ENCODE results near the gene LITAF. TPM values are rescaled to one million over a fixed set of nuclear protein-coding genes. Genes with fewer than 3 reads are reported as not detected.

The LITAF gene
- total RNA-seq, 1 experiment from 2014 or later = 84.2 TPM

GRCh38 chr16:11635679-11636171 lies 49.0 kb upstream of the LITAF start:
- Histone ChIP-seq H3K9ac (ENCODE audit: low read length) (no peak overlapping the region), H3K79me2 (ENCODE audit: insufficient read depth, low read length) (no peaks in the 10 kb centered on the region), H3K27ac (ENCODE audit: low read depth, low read length) (no peak overlapping the region), H3K9me2 (ENCODE audit: insufficient read depth) (no peaks in the 10 kb centered on the region), H2AFZ (ENCODE audit: low read depth, low read length, poor library complexity, severe bottlenecking) (no peak overlapping the region), H3K9me3 (ENCODE audit: control insufficient read depth in 1 of 2, insufficient read depth in 1 of 2, low read depth in 1 of 2, low read length in 2 of 2) (no peaks in the 10 kb centered on the region), H3K4me1 (ENCODE audit: control insufficient read depth in 1 of 2, insufficient read depth in 2 of 2, low read length in 2 of 2) (peaks cover 20 to 25% of the 10 kb centered on the region in 2 experiments), H3K27me3 (ENCODE audit: insufficient read depth, low read length) (no peaks in the 10 kb centered on the region), H3K4me2 (ENCODE audit: low read length) (no peak overlapping the region), H3K4me3 (replicated peaks in 1 of 2; ENCODE audit: low read depth in 1 of 2, low read length in 2 of 2) (no peak overlapping the region), H4K20me1 (ENCODE audit: insufficient read depth) (no peaks in the 10 kb centered on the region), H3K36me3 (ENCODE audit: control insufficient read depth in 1 of 2, insufficient read depth in 2 of 2, low read length in 2 of 2) (no peaks in the 10 kb centered on the region)
- ATAC-seq = no peak
- ChIA-PET CTCF (interaction anchor here (1.0 kb wide), 1 partner anchor 228 kb away, joined by 3 read pairs; no protein-coding TSS in a partner anchor), POLR2A (interaction anchor here (1.1 kb wide), 1 partner anchor 9 kb away, joined by 5 read pairs; no protein-coding TSS in a partner anchor), RAD21 (ENCODE audit: low non-redundant PET in 1 of 2, low total read pairs in 2 of 2, uncharacterized antibody in 2 of 2, unreplicated experiment in 2 of 2) (no interaction called here)
- intact Hi-C loops (cut with micrococcal nuclease) = no loop called here
- BruUV-seq (replicated peaks) = no TSS peak
- TF ChIP-seq REST (IDR thresholded peaks at IDR 0.05; ENCODE audit: low read depth) (no peak), EZH2phosphoT487 (IDR thresholded peaks at IDR 0.05; ENCODE audit: borderline replicate concordance) (no peak), CBX3 (IDR thresholded peaks at IDR 0.05; ENCODE audit: low read depth) (no peak), JUND (IDR thresholded peaks at IDR 0.05) (no peak), ZBTB33 (IDR thresholded peaks at IDR 0.05; ENCODE audit: extremely low read depth, insufficient replicate concordance, low read length) (no peak)
- DNase-seq (ENCODE audit: low read depth, low spot score) = no peak

All from HCT116 (cell line).